ENCODE data around the gene CCNY.

Gene CCNY

GRCh38 chr10:35533565-35533964 lies 197.3 kb downstream of the CCNY start:
- TF ChIP-seq TEAD4 (IDR thresholded peaks at IDR 0.05): no peak
- no peak for TF ChIP-seq TAF1 (IDR thresholded peaks at IDR 0.05; ENCODE audit: low read depth)
- TF ChIP-seq CEBPB (IDR thresholded peaks at IDR 0.05): no peak
- TF ChIP-seq RAD21 (IDR thresholded peaks at IDR 0.05; ENCODE audit: low read depth): no peak
- no peak for TF ChIP-seq TCF12 (IDR thresholded peaks at IDR 0.05; ENCODE audit: low read depth)
- TF ChIP-seq ZBTB7A (IDR thresholded peaks at IDR 0.05; ENCODE audit: low read depth): no peak
- TF ChIP-seq REST (IDR thresholded peaks at IDR 0.05; ENCODE audit: low read depth): no peak
- TF ChIP-seq EP300 (IDR thresholded peaks at IDR 0.05; ENCODE audit: borderline replicate concordance): no peak
- no peak for TF ChIP-seq NFIC (IDR thresholded peaks at IDR 0.05)
- no peak for TF ChIP-seq CREB1 (IDR thresholded peaks at IDR 0.05; ENCODE audit: low read depth)
- TF ChIP-seq FOXM1 (IDR thresholded peaks at IDR 0.05; ENCODE audit: borderline replicate concordance, low read depth): no peak
- TF ChIP-seq EGR1 (IDR thresholded peaks at IDR 0.05): no peak
- TF ChIP-seq, protein P1, sequence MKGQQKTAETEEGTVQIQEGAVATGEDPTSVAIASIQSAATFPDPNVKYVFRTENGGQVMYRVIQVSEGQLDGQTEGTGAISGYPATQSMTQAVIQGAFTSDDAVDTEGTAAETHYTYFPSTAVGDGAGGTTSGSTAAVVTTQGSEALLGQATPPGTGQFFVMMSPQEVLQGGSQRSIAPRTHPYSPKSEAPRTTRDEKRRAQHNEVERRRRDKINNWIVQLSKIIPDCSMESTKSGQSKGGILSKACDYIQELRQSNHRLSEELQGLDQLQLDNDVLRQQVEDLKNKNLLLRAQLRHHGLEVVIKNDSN (IDR thresholded peaks at IDR 0.05): no peak
- no peak for TF ChIP-seq YY1 (IDR thresholded peaks at IDR 0.05; ENCODE audit: low read depth)
- TF ChIP-seq MAX (IDR thresholded peaks at IDR 0.05): no peak

GRCh38 chr10:35535136-35535535 lies 198.8 kb downstream of the CCNY start:
- TF ChIP-seq, protein P1 (IDR thresholded peaks at IDR 0.05): no peak
- TF ChIP-seq CREB1 (IDR thresholded peaks at IDR 0.05; ENCODE audit: low read depth) (no peak), NFIC (IDR thresholded peaks at IDR 0.05) (no peak), CEBPB (IDR thresholded peaks at IDR 0.05) (no peak), MAX (IDR thresholded peaks at IDR 0.05) (no peak), YY1 (IDR thresholded peaks at IDR 0.05; ENCODE audit: low read depth) (no peak), TCF12 (IDR thresholded peaks at IDR 0.05; ENCODE audit: low read depth) (no peak), REST (IDR thresholded peaks at IDR 0.05; ENCODE audit: low read depth) (no peak), TEAD4 (IDR thresholded peaks at IDR 0.05) (no peak), FOXM1 (IDR thresholded peaks at IDR 0.05; ENCODE audit: borderline replicate concordance, low read depth) (no peak), ZBTB7A (IDR thresholded peaks at IDR 0.05; ENCODE audit: low read depth) (no peak), RAD21 (IDR thresholded peaks at IDR 0.05; ENCODE audit: low read depth) (no peak), EP300 (IDR thresholded peaks at IDR 0.05; ENCODE audit: borderline replicate concordance) (no peak)

GRCh38 chr10:35536789-35537188 lies 200.5 kb downstream of the CCNY start:
- TF ChIP-seq YY1 (IDR thresholded peaks at IDR 0.05; ENCODE audit: low read depth) (no peak), TAF1 (IDR thresholded peaks at IDR 0.05; ENCODE audit: low read depth) (no peak), EGR1 (IDR thresholded peaks at IDR 0.05) (no peak), TCF12 (IDR thresholded peaks at IDR 0.05; ENCODE audit: low read depth) (no peak), RAD21 (IDR thresholded peaks at IDR 0.05; ENCODE audit: low read depth) (no peak), EP300 (IDR thresholded peaks at IDR 0.05; ENCODE audit: borderline replicate concordance) (no peak), FOXM1 (IDR thresholded peaks at IDR 0.05; ENCODE audit: borderline replicate concordance, low read depth) (no peak), NFIC (IDR thresholded peaks at IDR 0.05) (no peak)

DNA sequence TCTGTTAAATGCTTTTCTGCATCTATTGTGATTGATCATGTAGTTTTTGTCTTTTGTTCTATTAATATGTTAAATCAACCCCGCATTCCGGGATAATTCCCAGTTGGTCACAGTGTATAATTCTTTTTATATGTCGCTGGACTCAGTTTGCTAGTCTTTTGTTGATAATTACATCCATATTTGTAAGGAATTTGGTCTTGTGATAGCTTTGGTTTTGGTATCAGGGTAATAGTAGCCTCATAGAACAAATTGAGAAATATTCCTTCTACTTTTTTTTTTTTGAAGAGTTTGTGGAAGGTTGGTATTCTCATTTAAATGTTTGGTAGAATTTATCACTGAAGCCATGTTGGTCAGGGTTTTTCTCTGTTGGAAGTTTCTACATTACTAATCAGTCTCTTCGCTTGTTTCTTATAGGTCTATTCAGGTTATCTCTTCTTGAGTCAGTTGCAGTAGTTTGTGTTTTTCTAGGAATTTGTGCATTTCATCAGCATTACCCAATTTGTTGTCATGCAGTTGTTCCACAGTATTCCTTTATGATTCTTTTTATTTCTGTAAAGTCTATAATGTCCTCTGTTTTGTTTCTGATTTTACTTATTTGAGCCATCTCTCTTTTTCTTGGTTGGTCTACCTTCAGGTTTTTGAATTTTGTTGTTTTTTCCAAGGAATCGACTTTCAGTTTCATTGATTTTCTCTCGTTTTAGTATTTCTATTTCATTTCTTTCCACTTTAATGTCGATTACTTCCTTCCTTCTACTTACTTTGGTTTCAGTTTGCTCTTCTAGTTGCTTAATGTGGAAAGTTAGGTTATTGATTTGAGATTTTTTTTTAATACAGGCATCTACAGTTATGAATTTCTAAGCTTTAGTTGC lies 204.2 kb downstream of the CCNY start:
- TF ChIP-seq TAF1 (IDR thresholded peaks at IDR 0.05; ENCODE audit: low read depth): no peak
- TF ChIP-seq, protein P1 (IDR thresholded peaks at IDR 0.05): no peak
- no peak for TF ChIP-seq ZBTB7A (IDR thresholded peaks at IDR 0.05; ENCODE audit: low read depth)
- no peak for TF ChIP-seq TEAD4 (IDR thresholded peaks at IDR 0.05)
- no peak for TF ChIP-seq RAD21 (IDR thresholded peaks at IDR 0.05; ENCODE audit: low read depth)
- TF ChIP-seq FOXM1 (IDR thresholded peaks at IDR 0.05; ENCODE audit: borderline replicate concordance, low read depth): no peak

GRCh38 chr10:35541720-35542119 lies 205.4 kb downstream of the CCNY start:
- TF ChIP-seq REST (IDR thresholded peaks at IDR 0.05; ENCODE audit: low read depth): no peak
- TF ChIP-seq CEBPB (IDR thresholded peaks at IDR 0.05): no peak
- no peak for TF ChIP-seq CREB1 (IDR thresholded peaks at IDR 0.05; ENCODE audit: low read depth)
- no peak for TF ChIP-seq FOXM1 (IDR thresholded peaks at IDR 0.05; ENCODE audit: borderline replicate concordance, low read depth)
- TF ChIP-seq ZBTB7A (IDR thresholded peaks at IDR 0.05; ENCODE audit: low read depth): no peak
- no peak for TF ChIP-seq NFIC (IDR thresholded peaks at IDR 0.05)
- no peak for TF ChIP-seq EP300 (IDR thresholded peaks at IDR 0.05; ENCODE audit: borderline replicate concordance)
- TF ChIP-seq EGR1 (IDR thresholded peaks at IDR 0.05): no peak
- no peak for TF ChIP-seq YY1 (IDR thresholded peaks at IDR 0.05; ENCODE audit: low read depth)
- TF ChIP-seq, protein P1 (IDR thresholded peaks at IDR 0.05): no peak

Data from Ishikawa (cell line).